SK-N-SH (cell line): ENCODE data around the gene ETFRF1.

Experiments used
- CTCF ChIP-seq: fragments of 200-600 bp; sonication (generic); IDR thresholded peaks from 2 replicates; pipeline ENCODE4 v1.6.1; 2017; ENCODE audit warnings: antibody characterized with exemption, mild to moderate bottlenecking, moderate library complexity
- MAX ChIP-seq: IDR thresholded peaks from 2 replicates; pipeline ENCODE4 v1.4.0; 2012; ENCODE audit warnings: low read depth
- POLR2AphosphoS5 ChIP-seq: IDR thresholded peaks from 2 replicates; pipeline ENCODE4 v1.6.1; 2012; ENCODE audit warnings: low read depth, low read length
- RAD21 ChIP-seq: IDR thresholded peaks from 2 replicates; pipeline ENCODE4 v1.6.1; 2012; ENCODE audit warnings: mild to moderate bottlenecking, low read length
- REST ChIP-seq: IDR thresholded peaks from 2 replicates; pipeline ENCODE4 v1.6.1; 2012; ENCODE audit warnings: mild to moderate bottlenecking, low read depth, low read length, moderate library complexity
- RXRA ChIP-seq: IDR thresholded peaks from 2 replicates; pipeline ENCODE4 v1.4.0; 2012; ENCODE audit warnings: low read depth, mild to moderate bottlenecking, borderline replicate concordance
- TAF1 ChIP-seq: IDR thresholded peaks from 2 replicates; pipeline ENCODE4 v1.6.1; 2012; ENCODE audit warnings: low read depth, mild to moderate bottlenecking, low read length, moderate library complexity, borderline replicate concordance
- USF1 ChIP-seq: IDR thresholded peaks from 2 replicates; pipeline ENCODE4 v1.4.0; 2012; ENCODE audit warnings: low read depth, borderline replicate concordance

- TF ChIP-seq TAF1, result no peak
- no peak for TF ChIP-seq POLR2AphosphoS5
- no peak for TF ChIP-seq CTCF
- no peak for TF ChIP-seq REST
- TF ChIP-seq MAX, result no peak
- TF ChIP-seq RAD21, result no peak
- TF ChIP-seq RXRA, result no peak
- no peak for TF ChIP-seq USF1
Observed at GRCh38 chr12:25242981-25243679, 48.1 kb downstream of the ETFRF1 start.
